HepG2 (cell line): ENCODE measurements around the gene UBTD1. TPM values are rescaled to one million over a fixed set of nuclear protein-coding genes. Genes with fewer than 3 reads are reported as not detected.

Experiments
- CEBPZ ChIP-seq: IDR thresholded peaks from 2 replicates; pipeline ENCODE4 v1.6.1; 2012; ENCODE audit warnings: low read length, improper control_type of control experiment
- HIC2 ChIP-seq: sonication (generic); formaldehyde crosslinking; IDR thresholded peaks from 2 replicates; pipeline ENCODE4 v1.9.0; 2022; ENCODE audit warnings: low read depth, missing genetic modification reagents
- HNRNPK ChIP-seq: fragments of 200-400 bp; formaldehyde crosslinking; IDR thresholded peaks from 2 replicates; pipeline ENCODE4 v1.6.1; 2018; ENCODE audit warnings: low read length, low read depth, moderate library complexity, mild to moderate bottlenecking; ENCODE audit not compliant: poor library complexity, severe bottlenecking
- MXI1 ChIP-seq: IDR thresholded peaks from 3 replicates; pipeline ENCODE4 v1.6.1; 2012; ENCODE audit warnings: low read depth, low read length, inconsistent platforms, borderline replicate concordance
- PAF1 ChIP-seq: IDR thresholded peaks from 2 replicates; pipeline ENCODE4 v1.6.1; 2016; ENCODE audit warnings: missing genetic modification reagents, missing compliant biosample characterization
- PRDM15 ChIP-seq: sonication (generic); formaldehyde crosslinking; IDR thresholded peaks from 2 replicates; pipeline ENCODE4 v1.4.0; 2020; ENCODE audit warnings: missing genetic modification reagents
- RBM39 ChIP-seq: fragments of 200-400 bp; formaldehyde crosslinking; IDR thresholded peaks from one replicate; pipeline ENCODE4 v1.6.1; 2018; ENCODE audit warnings: antibody characterized with exemption, mild to moderate bottlenecking, low read depth, low read length; ENCODE audit not compliant: poor library complexity, severe bottlenecking
- ZBTB21 ChIP-seq: sonication (generic); formaldehyde crosslinking; IDR thresholded peaks from 2 replicates; pipeline ENCODE4 v1.4.0; 2020; ENCODE audit warnings: missing genetic modification reagents
- ZFX ChIP-seq: sonication (generic); formaldehyde crosslinking; IDR thresholded peaks from 2 replicates; pipeline ENCODE4 v1.4.0; 2020; ENCODE audit warnings: mild to moderate bottlenecking, low read depth, missing genetic modification reagents, moderate library complexity
- ZGPAT ChIP-seq: IDR thresholded peaks from 2 replicates; pipeline ENCODE4 v1.6.1; 2016; ENCODE audit warnings: mild to moderate bottlenecking
- ZNF235 ChIP-seq: sonication (generic); formaldehyde crosslinking; IDR thresholded peaks from 2 replicates; pipeline ENCODE4 v1.8.1; 2023; ENCODE audit warnings: mild to moderate bottlenecking, missing genetic modification reagents, borderline replicate concordance
- ZNF687 ChIP-seq: sonication (generic); formaldehyde crosslinking; IDR thresholded peaks from 2 replicates; pipeline ENCODE4 v1.5.1; 2020; ENCODE audit warnings: mild to moderate bottlenecking, missing genetic modification reagents, moderate library complexity
- polyA plus RNA-seq, 8 experiments: library from polyadenylated mRNA; depleted of rRNA in 3 of 8; stranded (reverse) in 7 of 8; unstranded in 1 of 8; fragments of >200 nt; fragmentation: Illumina TruSeq in 4 of 8; extraction: Trizol in 4 of 8; gene quantifications; 2 replicates each; pipeline versions ENCODE4 v1.2.1 to v1.2.3, GENCODE V29; 2011 to 2016; ENCODE audit warnings: low read depth in 4 of 8, missing spikeins in 1 of 8, mixed read lengths in 1 of 8; ENCODE audit not compliant: insufficient read depth in 1 of 8
- total RNA-seq, 5 experiments: library from RNA; depleted of rRNA; stranded (reverse); fragments of >200 nt; fragmentation: Illumina TruSeq; extraction: Trizol; gene quantifications; 2 replicates each; pipeline ENCODE4 v1.2.3, GENCODE V29; 2016; ENCODE audit warnings: low read depth in 1 of 5

Gene UBTD1
- total and polyA plus RNA-seq, 2 of the 13 experiments (the other 11 are each of a cell fraction or from before 2014, with no cell fraction given): 7.9 to 10.0 TPM

- TF ChIP-seq ZNF687 (CRISPR knock-in tag): peak; percentile 9
- TF ChIP-seq ZNF235 (CRISPR knock-in tag): 0 out of 2 replicates have a peak, but pooled peaks have one; percentile 27
- TF ChIP-seq PAF1: no peak
- no peak for TF ChIP-seq PRDM15 (CRISPR knock-in tag)
- no peak for TF ChIP-seq CEBPZ
- TF ChIP-seq HIC2 (CRISPR knock-in tag): no peak
- 0 out of 2 replicates have a peak, but pooled peaks have one; percentile 9 for TF ChIP-seq ZGPAT (CRISPR knock-in tag)
- 0 out of 3 replicates have a peak, but pooled peaks have one; percentile 11 for TF ChIP-seq MXI1
- TF ChIP-seq ZFX (CRISPR knock-in tag): peak; percentile 26; the same call in 1 of the 2 replicates
- TF ChIP-seq RBM39: no peak
- TF ChIP-seq HNRNPK: peak; percentile 5
- TF ChIP-seq ZBTB21 (CRISPR knock-in tag): no peak
These were observed at the start of gene UBTD1 (continued) for GRCh38 chr10:97498841-97499560.
